Chondrocyte (in vitro differentiated cells): ENCODE data around the gene SLC10A7. TPM values are rescaled to one million over a fixed set of nuclear protein-coding genes. Genes with fewer than 3 reads are reported as not detected.

Experiments used
- DNase-seq: peaks from one replicate; pipeline ENCODE4 v3.0.0; 2021; ENCODE audit warnings: mixed read lengths, low spot score
- H3K27ac Mint-ChIP-seq: one replicate; pipeline ENCODE4 v1.8.0; 2021; ENCODE audit warnings: mild to moderate bottlenecking, moderate library complexity, mixed read lengths; ENCODE audit not compliant: unreplicated experiment
- H3K27me3 Mint-ChIP-seq: 2 replicates; pipeline ENCODE4 v1.8.0; 2021; ENCODE audit warnings: low read depth, mixed read lengths
- H3K36me3 Mint-ChIP-seq: 2 replicates; pipeline ENCODE4 v1.8.0; 2021; ENCODE audit warnings: low read depth, mixed read lengths
- H3K4me1 Mint-ChIP-seq: 2 replicates; pipeline ENCODE4 v1.8.0; 2021; ENCODE audit warnings: low read depth, mild to moderate bottlenecking, mixed read lengths
- H3K4me3 Mint-ChIP-seq: one replicate; pipeline ENCODE4 v1.8.0; 2021; ENCODE audit warnings: mild to moderate bottlenecking, moderate library complexity, mixed read lengths; ENCODE audit not compliant: unreplicated experiment
- H3K9me3 Mint-ChIP-seq: 2 replicates; pipeline ENCODE4 v1.8.0; 2021; ENCODE audit warnings: low read depth, mixed read lengths
- CTCF ChIP-seq: fragments of 200-600 bp; sonication (generic); IDR thresholded peaks from 2 replicates; pipeline ENCODE4 v1.5.0; 2021; ENCODE audit warnings: antibody characterized with exemption, mild to moderate bottlenecking, moderate library complexity
- total RNA-seq: library from RNA; stranded (reverse); gene quantifications from 3 replicates; pipeline ENCODE4 v1.2.1, GENCODE V29; 2021

The SLC10A7 gene
- total RNA-seq, 1 donor from 2014 or later: 7.6 TPM

GRCh38 chr4:146243883-146244277 is 277.9 kb downstream of the SLC10A7 start:
- no peak for TF ChIP-seq CTCF
- peaks cover 16% of the 10 kb centered on the region for H3K4me1 Mint-ChIP-seq
- no peak overlapping the region for H3K4me3 Mint-ChIP-seq
- H3K9me3 Mint-ChIP-seq: no peaks in the 10 kb centered on the region
- DNase-seq: no peak
- H3K27me3 Mint-ChIP-seq: no peaks in the 10 kb centered on the region
- H3K36me3 Mint-ChIP-seq: peaks cover 4% of the 10 kb centered on the region
- no peak overlapping the region for H3K27ac Mint-ChIP-seq

DNA sequence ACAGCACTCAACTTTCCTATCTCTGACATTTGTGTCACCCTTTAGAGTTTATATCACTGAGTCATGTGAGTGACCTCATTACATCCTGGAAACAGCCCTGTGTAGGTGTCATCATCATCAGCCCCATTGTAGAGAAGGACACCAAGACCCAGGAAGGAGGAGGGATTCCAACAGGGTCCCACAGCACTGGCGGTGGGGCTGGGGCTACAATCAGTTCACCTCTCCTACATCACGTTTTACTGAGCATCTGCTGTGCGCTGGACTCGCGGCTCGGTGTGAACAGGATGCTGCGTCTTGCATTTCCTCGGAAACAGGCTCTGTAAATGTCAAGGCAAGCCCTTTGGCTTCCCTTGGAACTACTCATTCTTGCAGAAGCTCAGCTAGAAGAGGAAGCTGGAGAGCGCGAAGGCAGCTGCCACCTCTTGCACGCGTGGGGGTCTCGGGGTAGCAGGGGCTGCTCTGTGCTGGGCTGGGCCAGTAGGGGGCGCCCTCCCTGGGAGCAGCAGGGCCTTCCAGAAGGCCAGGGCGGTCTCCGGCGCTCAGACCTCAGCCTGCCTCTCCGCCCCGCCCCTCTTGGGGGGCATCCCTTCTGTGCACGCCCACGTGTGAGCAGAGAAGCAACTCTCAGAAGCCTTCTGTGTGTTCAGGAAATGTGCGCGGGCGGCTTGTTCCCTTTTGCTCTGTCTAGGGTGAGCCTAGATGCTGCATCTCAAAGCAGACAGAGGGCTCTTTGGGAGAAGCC is 278.4 kb downstream of the SLC10A7 start:
- no peak for DNase-seq
- no peak overlapping the region for H3K27ac Mint-ChIP-seq

DNA sequence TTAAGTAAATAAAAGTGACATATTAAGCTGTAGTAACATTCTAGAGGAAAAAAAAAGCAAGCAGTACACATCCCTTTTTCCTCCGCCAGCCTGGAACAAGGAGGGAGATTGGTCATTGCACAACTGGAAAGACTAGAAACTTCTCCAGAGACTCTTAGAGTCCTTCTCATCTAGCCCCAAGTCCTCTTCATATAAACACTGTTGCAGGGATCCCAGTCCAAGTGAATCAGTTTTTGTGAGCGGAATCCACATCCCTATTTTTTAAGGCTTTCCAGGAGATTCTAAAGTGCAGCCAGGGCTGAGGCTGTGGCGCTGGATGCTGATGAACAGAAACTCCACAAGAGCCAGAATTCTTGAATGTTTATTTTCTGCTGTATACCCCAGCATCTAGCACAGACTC is 283.6 kb downstream of the SLC10A7 start:
- Mint-ChIP-seq H3K9me3 (no peaks in the 10 kb centered on the region), H3K27me3 (no peaks in the 10 kb centered on the region), H3K4me3 (no peak overlapping the region), H3K27ac (no peak overlapping the region), H3K4me1 (peaks cover 16% of the 10 kb centered on the region), H3K36me3 (no peaks in the 10 kb centered on the region)
- no peak for DNase-seq
- no peak for TF ChIP-seq CTCF

More for the DNA sequence above, 278.4 kb downstream of the SLC10A7 start:
- Mint-ChIP-seq H3K4me1 (peaks cover 16% of the 10 kb centered on the region), H3K27me3 (no peaks in the 10 kb centered on the region), H3K9me3 (no peaks in the 10 kb centered on the region), H3K4me3 (no peak overlapping the region), H3K36me3 (peaks cover 4% of the 10 kb centered on the region)
- peak; percentile 67 for TF ChIP-seq CTCF

GRCh38 chr4:146237092-146237491 is 284.6 kb downstream of the SLC10A7 start:
- Mint-ChIP-seq H3K27me3 (no peaks in the 10 kb centered on the region), H3K27ac (no peak overlapping the region), H3K9me3 (peaks cover 6% of the 10 kb centered on the region), H3K36me3 (no peaks in the 10 kb centered on the region), H3K4me3 (no peak overlapping the region), H3K4me1 (peaks cover 12% of the 10 kb centered on the region)
- TF ChIP-seq CTCF: no peak
- no peak for DNase-seq

DNA sequence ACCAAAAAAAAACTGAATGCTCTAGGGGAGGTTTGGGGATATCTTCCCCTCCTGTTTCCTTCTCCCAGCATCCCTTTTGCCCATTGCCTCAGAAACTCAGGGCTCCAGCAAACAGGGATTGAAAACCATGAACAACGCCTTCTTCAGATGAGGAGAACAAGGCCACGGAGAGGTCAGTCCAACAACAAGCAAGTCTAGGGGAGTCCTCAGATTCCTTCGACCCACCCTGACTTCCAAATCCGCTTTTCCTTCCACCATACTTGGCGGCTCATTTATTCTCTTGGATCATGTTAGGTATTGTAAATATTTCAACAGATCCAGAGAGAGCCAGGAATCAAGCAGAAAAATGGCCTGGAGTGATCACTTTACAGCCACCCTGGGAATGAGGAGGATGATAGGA is 285.5 kb downstream of the SLC10A7 start:
- TF ChIP-seq CTCF: no peak
- Mint-ChIP-seq H3K27me3 (no peaks in the 10 kb centered on the region), H3K27ac (no peak overlapping the region), H3K36me3 (no peaks in the 10 kb centered on the region), H3K9me3 (peaks cover 10% of the 10 kb centered on the region), H3K4me3 (no peak overlapping the region), H3K4me1 (peaks cover 4% of the 10 kb centered on the region)
- no peak for DNase-seq
